ENCODE results near the gene PLXDC2. TPM values are rescaled to one million over a fixed set of nuclear protein-coding genes. Genes with fewer than 3 reads are reported as not detected.

The PLXDC2 gene
- polyA plus RNA-seq, 2 of the 4 experiments (the other 2 are of a cell fraction) = 0.08 to 0.09 TPM

GRCh38 chr10:20234579-20234978 is 418.3 kb downstream of the PLXDC2 start:
- 19% methylated on average over 5 of the region's 5 CpGs for WGBS (ENCODE audit: missing lambda C conversion rate)
- Histone ChIP-seq H3K4me3 (no peak overlapping the region), H3K4me1 (no peaks in the 10 kb centered on the region), H3K27ac (no peak overlapping the region), H3K4me2 (no peak overlapping the region), H3K9me3 (no peaks in the 10 kb centered on the region)
- DNase-seq (ENCODE audit: low read depth in 1 of 2, low spot score in 1 of 2) = no peak
- ChIA-PET POLR2A (no interaction called here), CTCF (no interaction called here)
- FAIRE-seq = no peak
- no peak for TF ChIP-seq NR3C1 (IDR thresholded peaks at IDR 0.05)
- TF ChIP-seq, protein P1, sequence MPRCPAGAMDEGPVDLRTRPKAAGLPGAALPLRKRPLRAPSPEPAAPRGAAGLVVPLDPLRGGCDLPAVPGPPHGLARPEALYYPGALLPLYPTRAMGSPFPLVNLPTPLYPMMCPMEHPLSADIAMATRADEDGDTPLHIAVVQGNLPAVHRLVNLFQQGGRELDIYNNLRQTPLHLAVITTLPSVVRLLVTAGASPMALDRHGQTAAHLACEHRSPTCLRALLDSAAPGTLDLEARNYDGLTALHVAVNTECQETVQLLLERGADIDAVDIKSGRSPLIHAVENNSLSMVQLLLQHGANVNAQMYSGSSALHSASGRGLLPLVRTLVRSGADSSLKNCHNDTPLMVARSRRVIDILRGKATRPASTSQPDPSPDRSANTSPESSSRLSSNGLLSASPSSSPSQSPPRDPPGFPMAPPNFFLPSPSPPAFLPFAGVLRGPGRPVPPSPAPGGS (IDR thresholded peaks at IDR 0.05) = no peak
- no peak for TF ChIP-seq ZNF302 (CRISPR knock-in tag; IDR thresholded peaks at IDR 0.05)
- TF ChIP-seq ZC3H11A (IDR thresholded peaks at IDR 0.05) = no peak
- no peak for TF ChIP-seq ESRRA (IDR thresholded peaks at IDR 0.05; ENCODE audit: borderline replicate concordance, low read length)
- no peak for TF ChIP-seq NFE2L2 (conservative IDR thresholded peaks at IDR 0.05; ENCODE audit: low read length)
- no peak for TF ChIP-seq FOXS1 (CRISPR knock-in tag; IDR thresholded peaks at IDR 0.05)
- no peak for TF ChIP-seq HOXB5 (CRISPR knock-in tag; IDR thresholded peaks at IDR 0.05)
- TF ChIP-seq CHD2 (IDR thresholded peaks at IDR 0.05; ENCODE audit: low read length, partially characterized antibody) = no peak
- no peak for TF ChIP-seq TFCP2L1 (CRISPR knock-in tag; IDR thresholded peaks at IDR 0.05)
- TF ChIP-seq SREBF2 (IDR thresholded peaks at IDR 0.05) = no peak
- no peak for ATAC-seq

GRCh38 chr10:20237091-20237570 is 420.9 kb downstream of the PLXDC2 start:
- H3K27ac ChIP-seq = no peak overlapping the region
- ATAC-seq (no peak), FAIRE-seq (no peak), DNase-seq (ENCODE audit: low read depth in 1 of 2, low spot score in 1 of 2) (no peak)
- no peaks in the 10 kb centered on the region for H3K4me1 ChIP-seq
- ChIA-PET CTCF (interaction anchor here (0.6 kb wide), 1 partner anchor 443 kb away, joined by 3 read pairs; no protein-coding TSS in a partner anchor), POLR2A (no interaction called here)
- H3K4me2 ChIP-seq = no peak overlapping the region
- 66% methylated on average over 2 of the region's 2 CpGs for WGBS (ENCODE audit: missing lambda C conversion rate)
- no peak overlapping the region for H3K4me3 ChIP-seq
- TF ChIP-seq ZC3H11A (IDR thresholded peaks at IDR 0.05) (no peak), MAZ (IDR thresholded peaks at IDR 0.05; ENCODE audit: borderline replicate concordance, low read depth, low read length) (no peak), SMC3 (IDR thresholded peaks at IDR 0.05) (no peak)
- H3K9me3 ChIP-seq = no peaks in the 10 kb centered on the region

DNA sequence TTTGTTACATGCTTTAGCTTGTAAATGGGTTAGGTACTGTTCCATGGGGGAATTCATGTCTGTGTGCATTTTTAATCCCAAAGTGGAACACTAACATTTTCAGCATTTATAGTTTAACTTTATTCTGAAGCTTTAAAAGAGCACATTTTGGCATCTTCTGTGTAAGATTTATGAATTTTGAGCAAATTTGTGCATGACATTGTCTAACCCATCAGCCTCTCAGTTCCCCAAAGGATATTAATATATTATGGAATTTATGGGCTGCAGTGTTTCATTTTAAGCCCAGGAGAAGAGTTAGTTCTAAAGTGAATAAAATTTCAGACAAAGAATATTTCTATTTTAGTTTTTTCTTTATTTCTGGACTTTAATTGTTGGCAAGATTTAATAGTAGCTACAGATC is 421.4 kb downstream of the PLXDC2 start:
- ChIA-PET POLR2A (no interaction called here), CTCF (interaction anchor here (0.6 kb wide), 1 partner anchor 443 kb away, joined by 3 read pairs; no protein-coding TSS in a partner anchor)
- no peak for FAIRE-seq
- TF ChIP-seq MAZ (IDR thresholded peaks at IDR 0.05; ENCODE audit: borderline replicate concordance, low read depth, low read length) = no peak
- no peak for TF ChIP-seq FOSL2 (IDR thresholded peaks at IDR 0.05)
- TF ChIP-seq FOSL2 (CRISPR knock-in tag; IDR thresholded peaks at IDR 0.05) = no peak
- no peak for TF ChIP-seq ATOH8 (CRISPR knock-in tag; IDR thresholded peaks at IDR 0.05; ENCODE audit: low read depth)
- TF ChIP-seq EHMT2 (IDR thresholded peaks at IDR 0.05; ENCODE audit: low read depth) = no peak
- TF ChIP-seq, protein P2, sequence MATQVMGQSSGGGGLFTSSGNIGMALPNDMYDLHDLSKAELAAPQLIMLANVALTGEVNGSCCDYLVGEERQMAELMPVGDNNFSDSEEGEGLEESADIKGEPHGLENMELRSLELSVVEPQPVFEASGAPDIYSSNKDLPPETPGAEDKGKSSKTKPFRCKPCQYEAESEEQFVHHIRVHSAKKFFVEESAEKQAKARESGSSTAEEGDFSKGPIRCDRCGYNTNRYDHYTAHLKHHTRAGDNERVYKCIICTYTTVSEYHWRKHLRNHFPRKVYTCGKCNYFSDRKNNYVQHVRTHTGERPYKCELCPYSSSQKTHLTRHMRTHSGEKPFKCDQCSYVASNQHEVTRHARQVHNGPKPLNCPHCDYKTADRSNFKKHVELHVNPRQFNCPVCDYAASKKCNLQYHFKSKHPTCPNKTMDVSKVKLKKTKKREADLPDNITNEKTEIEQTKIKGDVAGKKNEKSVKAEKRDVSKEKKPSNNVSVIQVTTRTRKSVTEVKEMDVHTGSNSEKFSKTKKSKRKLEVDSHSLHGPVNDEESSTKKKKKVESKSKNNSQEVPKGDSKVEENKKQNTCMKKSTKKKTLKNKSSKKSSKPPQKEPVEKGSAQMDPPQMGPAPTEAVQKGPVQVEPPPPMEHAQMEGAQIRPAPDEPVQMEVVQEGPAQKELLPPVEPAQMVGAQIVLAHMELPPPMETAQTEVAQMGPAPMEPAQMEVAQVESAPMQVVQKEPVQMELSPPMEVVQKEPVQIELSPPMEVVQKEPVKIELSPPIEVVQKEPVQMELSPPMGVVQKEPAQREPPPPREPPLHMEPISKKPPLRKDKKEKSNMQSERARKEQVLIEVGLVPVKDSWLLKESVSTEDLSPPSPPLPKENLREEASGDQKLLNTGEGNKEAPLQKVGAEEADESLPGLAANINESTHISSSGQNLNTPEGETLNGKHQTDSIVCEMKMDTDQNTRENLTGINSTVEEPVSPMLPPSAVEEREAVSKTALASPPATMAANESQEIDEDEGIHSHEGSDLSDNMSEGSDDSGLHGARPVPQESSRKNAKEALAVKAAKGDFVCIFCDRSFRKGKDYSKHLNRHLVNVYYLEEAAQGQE (IDR thresholded peaks at IDR 0.05) = no peak
- H3K9me3 ChIP-seq = no peaks in the 10 kb centered on the region
- H3K4me1 ChIP-seq = no peaks in the 10 kb centered on the region
- H3K27ac ChIP-seq = no peak overlapping the region
- no peak overlapping the region for H3K4me3 ChIP-seq
- no peak overlapping the region for H3K4me2 ChIP-seq
- no peak for DNase-seq (ENCODE audit: low read depth in 1 of 2, low spot score in 1 of 2)
- no peak for ATAC-seq

Data from A549 (cell line).